CD1c-positive myeloid dendritic cell (primary cell): ENCODE measurements around the gene ZNF570.

Source experiments
- DNase-seq: peaks from one replicate; pipeline ENCODE4 v3.0.0-alpha.2; 2016; ENCODE audit errors: extremely low spot score

Gene ZNF570

DNA sequence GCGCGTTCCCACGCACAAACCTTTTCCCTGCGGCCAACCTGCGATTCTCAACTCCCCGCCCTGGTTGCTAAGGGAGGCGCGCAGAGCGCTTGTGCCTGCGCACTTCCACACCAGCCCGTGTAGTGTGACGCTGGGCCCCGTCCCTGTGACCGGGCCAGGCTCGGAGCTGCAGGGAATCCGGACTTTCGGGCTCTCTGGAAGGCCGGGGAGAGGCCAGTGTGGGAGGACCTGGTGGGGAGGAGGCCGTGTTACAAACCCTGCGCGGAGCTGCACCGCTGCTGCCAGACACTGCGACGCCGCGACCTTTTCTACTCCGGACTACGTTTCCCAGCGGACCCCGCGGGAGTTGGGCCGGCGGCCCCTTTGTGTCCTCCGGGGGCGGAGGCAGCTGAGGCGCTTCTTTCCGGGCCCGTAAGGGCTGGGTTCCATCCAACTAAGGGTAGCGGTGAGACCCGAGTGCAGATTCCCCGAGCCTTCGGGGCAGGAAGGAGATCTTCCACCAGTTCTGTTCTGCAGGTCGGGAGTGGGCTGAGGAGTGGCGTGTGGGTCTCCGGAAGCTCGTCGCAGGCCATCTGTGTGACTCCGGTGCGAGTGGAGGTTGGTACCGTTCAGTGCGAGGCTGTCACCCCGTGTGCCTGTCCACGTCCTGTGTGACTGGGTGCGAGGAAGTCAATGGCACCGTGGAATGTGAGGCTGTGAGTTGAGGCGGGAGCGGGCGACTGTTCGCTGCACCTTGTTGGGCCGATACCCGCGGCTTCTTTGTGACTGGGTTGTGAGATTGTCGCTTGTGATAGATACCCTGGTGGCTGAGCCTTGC, at the start of gene ZNF570:
Gene ZNF570, plus strand, starts transcription at position 396 of the 817 bp plus-strand sequence. CDS start 999 bp downstream, outside the sequence.
- peak; percentile 90 for DNase-seq

DNA sequence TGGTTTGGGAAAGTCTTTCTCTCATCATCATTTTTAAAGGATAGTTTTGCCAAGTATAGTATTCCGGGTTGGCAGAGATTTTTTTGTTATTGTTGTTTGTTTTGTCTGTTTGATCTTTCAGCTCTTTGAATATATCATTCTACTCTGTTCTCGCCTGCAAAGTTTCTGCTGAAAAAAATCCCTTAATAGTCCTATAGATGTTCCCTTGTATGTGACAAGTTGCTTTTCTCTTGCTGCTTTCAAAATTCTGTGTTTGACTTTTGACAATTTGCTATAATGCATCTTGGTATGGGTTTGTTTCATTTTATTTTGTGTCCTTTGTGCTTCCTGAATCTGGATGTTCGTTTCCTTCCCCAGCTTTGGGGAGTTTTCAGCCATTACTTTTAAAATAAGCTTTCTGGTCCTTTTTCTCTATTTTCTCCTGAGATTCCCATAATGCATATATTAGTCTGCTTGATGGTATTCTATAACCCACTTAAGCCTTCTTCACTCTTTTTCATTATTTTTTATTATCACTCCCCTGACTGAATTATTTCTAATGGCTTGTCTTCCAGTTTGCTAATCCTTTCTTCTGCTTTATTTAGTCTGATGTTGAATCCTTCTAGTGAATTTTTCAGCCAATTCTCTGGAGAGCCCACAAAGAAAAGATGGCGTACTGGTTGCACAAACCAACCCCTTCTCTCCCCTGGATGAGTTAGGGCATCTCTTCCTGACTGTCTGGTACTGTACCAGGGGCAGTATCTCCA, 16.5 kb upstream of the ZNF570 start:
- DNase-seq, result no peak

DNA sequence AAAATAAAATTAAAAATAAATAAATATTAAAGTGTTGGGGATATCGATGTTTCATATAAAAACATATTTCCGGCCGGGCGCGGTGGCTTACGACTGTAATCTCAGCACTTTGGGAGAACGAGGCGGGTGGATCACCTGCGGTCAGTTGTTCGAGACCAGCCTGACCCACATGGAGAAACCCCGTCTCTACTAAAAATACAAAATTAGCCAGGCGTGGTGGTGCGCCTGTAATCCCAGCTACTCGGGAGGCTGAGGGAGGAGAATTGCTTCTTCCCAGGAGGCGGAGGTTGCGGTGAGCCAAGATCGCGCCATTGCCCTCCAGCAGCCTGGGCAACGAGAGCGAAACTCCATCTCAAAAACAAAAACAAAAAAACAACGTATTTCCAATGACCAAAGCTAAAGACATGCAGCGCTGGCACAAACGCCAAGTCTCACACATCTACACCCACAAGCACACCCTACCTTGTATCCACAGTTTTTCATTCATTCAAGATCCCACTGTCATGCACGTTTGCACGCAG, 2.8 kb upstream of the ZNF570 start:
- DNase-seq, result no peak

DNA sequence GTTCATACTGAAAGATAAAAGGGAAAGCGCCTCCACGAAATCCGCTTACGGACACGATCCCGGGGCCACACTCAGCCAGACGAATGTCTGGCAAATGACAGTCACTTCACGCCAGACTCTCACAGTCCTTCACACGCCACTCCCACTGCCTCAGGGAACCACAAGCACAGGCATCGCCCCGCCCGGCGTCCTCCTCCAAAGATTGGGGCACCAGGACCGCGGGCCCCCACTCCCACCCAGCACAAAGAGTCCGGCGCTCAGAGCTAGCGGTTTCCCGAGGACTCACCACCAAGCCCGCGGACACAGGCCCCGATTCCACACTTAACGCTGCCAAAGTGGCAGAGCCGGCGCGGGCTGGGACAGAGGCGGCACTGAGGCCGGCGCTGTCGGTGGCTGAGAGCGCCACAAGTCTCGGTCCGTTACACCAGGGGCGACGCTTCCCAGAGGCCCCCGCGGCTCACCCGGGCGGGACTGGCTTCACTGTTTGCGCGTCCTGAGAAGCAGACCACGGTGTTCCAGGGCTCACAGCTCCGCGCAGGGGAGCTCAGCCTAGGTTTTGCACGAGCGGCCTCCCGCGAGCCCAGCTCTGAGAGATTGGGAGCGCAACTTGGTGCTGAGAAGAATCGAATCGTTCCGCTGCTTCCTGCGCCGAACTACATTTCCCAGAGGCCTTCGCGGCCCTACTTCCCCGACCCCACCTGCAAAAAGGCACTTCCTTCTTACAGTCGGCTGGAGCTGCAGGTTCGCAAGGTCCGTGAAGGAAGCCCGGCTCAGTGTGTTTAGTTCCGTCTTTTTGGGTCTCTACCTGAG, 2.2 kb upstream of the ZNF570 start, which contains the start of gene ZNF569:
Gene ZNF569, minus strand, starts transcription at position 647 of the 810 bp plus-strand sequence. CDS start 22,523 bp downstream, outside the sequence.
- peak; percentile 90 for DNase-seq

DNA sequence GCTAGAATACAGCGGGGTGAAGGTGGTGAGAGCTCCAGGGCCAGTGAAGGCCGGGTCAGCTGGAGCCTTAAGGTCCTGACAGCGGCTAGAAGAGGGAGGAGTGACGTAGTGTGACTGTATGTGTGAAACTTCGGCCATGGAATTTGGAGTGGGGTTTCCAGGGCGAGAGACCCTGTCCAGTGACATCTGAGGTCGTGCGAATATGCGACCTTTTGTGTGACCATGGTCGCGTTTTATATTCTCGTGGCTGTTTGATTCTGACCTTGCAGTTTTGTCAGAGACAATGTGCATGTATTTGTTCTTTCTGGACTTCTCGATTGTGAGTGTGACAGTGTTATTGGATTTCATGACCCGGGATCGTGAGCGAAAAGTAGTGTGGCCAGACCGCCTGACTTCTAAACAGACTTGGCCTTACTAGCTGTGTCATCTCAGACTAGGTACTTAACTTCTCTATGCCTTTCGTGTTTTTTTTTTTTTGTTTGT, 1.5 kb upstream of the ZNF570 start:
- DNase-seq, result no peak

DNA sequence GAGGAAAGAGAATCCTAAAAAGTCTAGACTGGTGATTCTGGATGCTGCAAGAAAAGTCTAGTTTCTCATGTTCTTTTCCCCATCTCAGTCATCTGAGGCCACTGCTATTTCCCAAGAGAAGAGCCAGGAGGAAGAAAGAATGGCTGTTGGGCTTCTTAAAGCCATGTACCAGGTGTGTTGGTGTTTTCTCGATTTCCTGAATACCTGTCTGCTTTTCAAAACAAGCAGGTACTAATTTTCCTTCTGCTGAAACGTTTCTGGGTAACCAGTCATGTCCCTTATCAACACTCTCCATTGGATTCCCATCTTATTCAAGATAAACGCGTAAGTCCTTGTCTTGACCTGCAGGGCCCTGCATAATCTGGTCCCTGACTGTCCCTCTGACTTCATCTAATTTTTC, 1.1 kb downstream of the ZNF570 start:
- DNase-seq, result no peak

DNA sequence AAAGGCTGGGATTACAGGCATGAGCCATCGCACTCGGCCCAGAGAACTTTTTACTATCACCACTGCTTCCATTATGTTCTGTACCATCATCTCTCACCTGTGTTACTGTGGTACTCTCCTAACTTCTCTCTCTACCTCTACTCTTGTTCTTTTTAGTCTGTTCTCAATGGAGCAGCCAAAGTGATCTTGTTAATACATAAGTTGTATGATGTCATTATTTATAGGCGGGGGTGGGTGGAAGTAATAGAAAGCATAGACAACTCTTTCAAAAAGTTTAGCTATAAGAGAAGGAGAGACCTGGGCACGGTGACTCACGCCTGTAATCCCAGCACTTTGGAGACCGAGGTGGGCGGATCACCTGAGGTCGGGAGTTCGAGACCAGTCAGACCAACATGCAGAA, 3.0 kb downstream of the ZNF570 start:
- no peak for DNase-seq

DNA sequence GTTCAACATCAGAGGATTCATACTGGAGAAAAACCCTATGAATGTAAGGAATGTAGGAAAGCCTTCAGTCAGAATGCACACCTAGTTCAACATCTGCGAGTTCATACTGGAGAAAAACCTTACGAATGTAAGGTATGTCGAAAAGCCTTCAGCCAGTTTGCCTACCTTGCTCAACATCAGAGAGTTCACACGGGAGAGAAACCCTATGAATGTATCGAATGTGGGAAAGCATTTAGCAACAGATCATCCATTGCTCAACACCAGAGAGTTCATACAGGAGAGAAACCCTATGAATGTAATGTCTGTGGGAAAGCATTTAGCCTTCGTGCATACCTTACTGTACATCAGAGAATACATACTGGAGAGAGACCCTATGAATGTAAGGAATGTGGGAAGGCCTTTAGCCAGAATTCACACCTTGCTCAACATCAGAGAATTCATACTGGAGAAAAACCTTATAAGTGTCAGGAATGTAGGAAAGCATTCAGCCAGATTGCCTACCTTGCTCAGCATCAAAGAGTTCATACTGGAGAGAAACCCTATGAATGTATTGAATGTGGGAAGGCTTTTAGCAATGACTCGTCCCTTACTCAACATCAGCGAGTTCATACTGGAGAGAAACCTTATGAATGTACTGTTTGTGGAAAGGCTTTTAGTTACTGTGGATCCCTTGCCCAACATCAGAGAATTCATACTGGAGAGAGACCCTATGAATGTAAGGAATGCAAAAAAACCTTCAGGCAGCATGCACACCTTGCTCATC, 15.4 kb downstream of the ZNF570 start:
- DNase-seq, result no peak

DNA sequence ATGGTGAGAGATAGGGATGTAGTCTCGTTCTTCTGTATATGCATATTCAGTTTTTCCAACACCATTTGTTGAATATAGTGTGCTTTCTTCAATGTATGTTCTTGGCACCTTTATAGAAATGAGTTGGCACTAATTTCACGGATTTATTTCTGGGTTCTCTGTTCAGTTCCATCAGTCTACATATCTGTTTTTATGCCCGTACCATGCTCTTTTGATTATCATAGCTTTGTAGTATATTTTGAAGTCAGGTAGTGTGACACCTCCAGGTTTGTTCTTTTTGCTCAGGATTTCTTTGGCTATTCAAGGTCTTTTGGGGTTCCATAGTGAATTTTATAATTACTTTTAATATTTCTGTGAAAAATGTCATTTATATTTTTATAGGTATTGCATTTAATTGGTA, 23.1 kb downstream of the ZNF570 start:
- no peak for DNase-seq

DNA sequence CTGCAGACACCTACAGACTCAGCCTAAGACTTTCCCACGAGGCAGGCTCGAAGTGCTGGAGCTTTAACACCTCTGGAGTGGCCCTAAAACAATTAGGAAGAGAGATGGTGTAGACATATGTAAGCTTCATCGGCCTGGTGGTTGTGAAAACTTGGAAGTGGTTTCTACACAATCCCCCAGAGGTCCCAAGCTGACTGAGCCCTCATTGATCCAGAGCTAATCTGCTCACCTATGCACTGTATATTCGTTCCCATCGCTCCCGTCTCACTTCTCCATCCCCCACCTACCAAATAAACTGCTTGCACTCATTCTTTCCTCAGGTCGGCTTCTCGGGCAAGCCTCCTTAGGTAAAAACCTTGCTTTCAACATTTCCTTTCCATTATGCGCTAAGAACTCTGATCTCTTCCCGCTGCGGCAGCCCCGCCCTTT, 36.8 kb downstream of the ZNF570 start:
- no peak for DNase-seq

DNA sequence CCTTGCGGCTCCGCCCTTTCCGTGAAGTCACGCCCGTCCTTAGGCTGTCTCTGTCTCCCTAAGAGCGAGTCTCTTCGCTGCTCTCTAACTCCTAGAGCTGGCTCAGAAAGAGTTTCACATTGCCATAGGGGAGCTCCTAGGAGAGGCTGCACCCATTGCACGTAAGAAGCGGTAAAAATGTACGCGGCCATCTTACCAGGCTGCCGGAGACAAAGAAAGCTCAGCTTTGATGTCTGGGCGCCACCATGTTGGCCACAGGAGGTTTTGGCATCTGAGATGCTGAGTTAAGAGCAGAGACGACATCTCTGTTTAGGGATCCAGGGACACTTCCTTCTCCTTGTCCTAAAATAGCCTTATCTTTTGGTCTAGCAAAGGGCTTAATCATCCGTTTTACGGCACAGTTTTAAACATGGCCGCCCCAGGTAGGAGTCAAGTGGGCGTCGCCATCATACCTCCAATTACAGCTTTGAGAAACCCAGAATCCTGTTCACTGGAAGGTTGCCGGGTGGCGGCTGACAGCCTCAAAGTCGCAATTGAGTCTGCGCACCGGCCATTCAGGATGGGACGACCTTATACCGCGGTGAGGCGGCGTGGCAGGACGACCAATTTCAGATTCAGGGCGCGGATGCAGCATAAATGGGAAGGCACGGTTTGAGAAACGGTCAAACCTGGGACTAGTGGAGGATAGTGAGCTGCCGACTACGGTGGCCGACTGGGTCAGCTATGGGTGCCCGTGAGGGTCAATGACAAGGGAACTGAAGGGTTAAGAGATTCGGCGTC, 37.4 kb downstream of the ZNF570 start, which contains the start of gene ZNF793:
Gene ZNF793, plus strand, starts transcription at position 553 of the 780 bp plus-strand sequence. CDS start 16,501 bp downstream, outside the sequence.
- peak; percentile 60 for DNase-seq

DNA sequence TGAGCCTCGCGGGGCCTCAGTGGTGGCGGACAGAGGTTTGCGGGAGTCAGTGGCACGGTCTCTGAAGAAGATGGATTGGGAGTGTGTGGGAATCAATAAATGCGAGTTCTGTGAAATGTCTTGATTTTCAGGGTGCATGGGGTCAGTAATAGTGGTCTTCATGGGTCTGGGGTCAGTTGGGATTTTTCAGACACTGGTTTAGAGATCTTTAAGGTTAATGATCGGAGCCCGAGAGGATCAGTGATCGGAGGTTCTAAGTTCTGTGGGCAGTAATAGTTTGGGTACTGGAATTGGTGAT, 38.0 kb downstream of the ZNF570 start:
- DNase-seq, result no peak

DNA sequence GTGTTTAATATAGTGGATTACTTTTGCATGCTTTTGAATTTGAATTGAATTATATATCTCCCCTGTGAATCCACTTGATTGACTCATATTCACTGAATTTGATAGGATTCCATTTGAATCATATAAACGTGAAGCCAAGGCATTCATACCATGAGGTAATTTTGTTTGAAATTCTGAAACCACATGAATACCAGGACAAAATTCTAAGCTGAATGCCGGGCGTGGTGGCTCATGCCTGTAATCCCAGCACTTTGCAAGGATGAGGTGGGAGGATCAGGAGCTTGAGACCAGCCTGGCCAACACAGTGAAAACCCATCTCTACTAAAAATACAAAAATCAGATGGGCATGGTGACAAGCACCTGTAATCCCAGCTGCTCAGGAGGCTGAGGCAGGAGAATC, 42.0 kb downstream of the ZNF570 start:
- DNase-seq, result no peak

DNA sequence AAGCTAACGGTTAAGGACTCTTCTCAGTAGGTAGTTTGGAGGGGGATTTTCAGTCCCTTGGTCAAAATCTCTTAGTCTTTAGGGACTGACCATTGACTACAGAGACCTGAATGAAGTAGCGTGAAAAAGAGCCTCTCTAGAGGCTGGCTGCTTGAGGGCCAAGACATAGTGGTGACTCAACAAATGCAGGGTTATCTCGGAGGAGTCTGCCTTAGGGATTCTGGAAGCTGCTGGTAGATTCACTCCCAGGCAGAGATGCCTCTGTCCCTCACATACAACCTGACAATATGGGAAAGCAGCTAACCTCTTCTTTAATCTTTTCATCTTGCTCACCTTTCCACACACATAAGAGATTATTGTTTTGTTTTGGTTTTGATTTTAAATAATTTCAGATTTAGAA, 42.7 kb downstream of the ZNF570 start:
- DNase-seq, result no peak

DNA sequence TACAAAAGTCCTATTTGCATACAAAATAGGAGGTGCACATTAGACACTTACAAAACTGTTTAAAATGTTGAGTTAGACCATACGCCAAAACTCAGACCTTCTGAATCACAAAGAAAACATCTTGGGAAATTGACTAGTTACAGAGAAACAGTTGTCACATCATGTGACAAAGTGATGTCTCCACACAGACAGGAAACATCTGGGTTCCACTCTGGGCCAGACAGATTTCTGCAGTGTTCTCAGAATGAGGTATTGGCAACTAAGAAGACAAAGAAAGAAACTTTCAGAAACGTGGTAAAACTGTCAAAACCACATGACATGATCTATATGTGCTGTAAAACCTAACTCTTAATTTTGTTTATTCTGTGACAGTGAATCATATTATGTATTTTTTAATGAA, 44.2 kb downstream of the ZNF570 start:
- DNase-seq, result no peak

DNA sequence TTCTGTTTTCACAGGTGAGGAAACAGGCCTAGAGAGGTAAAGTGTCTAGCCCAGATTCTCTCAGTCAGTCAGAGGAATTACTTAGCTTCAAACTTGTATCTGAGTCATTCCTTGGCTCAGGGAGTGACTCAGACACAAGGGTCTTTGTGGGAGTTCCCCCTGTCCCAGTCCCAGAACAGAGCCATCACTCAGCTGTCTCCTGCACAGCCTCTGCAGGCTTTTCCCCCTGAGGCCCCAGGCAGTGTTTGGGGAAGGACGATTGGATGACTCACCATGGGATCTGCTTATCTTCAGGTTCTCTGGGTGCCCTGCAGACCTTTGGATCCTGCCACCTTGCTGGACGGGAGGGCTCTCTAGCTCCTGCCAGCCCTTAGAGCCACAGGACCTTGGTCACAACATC, 50.7 kb downstream of the ZNF570 start:
- no peak for DNase-seq

DNA sequence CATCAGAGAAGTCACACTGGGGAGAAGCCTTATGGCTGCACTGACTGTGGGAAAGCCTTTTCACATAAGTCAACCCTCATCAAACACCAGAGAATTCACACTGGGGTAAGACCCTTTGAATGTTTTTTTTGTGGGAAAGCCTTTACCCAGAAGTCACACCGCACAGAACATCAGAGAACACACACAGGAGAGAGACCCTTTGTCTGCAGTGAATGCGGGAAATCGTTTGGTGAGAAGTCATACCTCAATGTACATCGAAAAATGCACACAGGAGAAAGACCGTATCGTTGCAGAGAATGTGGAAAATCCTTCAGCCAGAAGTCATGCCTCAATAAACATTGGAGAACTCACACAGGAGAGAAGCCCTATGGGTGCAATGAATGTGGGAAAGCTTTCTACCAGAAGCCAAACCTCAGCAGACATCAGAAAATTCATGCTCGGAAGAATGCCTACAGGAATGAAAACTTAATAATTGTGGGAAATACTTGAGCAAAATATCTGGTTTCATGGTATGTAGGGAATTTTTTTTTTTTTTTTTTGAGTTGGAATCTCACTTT, 68.3 kb downstream of the ZNF570 start:
- DNase-seq, result no peak
